ENCODE data around the gene NR1I2.

The NR1I2 gene

GRCh38 chr3:119781330-119782198 is at the start of gene NR1I2:
TSS of gene NR1I2 (plus strand) at chr3:119782101.
- Histone ChIP-seq H3K4me1 (ENCODE audit: insufficient read depth, low read length) (no peaks in the 10 kb centered on the region), H3K9ac (ENCODE audit: low read depth, low read length) (no peak within 1 kb of the TSS), H3K4me3 (ENCODE audit: low read length) (no peak within 1 kb of the TSS), H3K27ac (ENCODE audit: low read length) (no peak within 1 kb of the TSS), H3K9me3 (ENCODE audit: insufficient read depth, low read depth, low read length) (no peaks in the 10 kb centered on the region; the same call in 1 of the 2 replicates), H3K27me3 (ENCODE audit: insufficient read depth, low read length) (no peaks in the 10 kb centered on the region), H3K36me3 (ENCODE audit: insufficient read depth, low read depth, low read length) (no peaks in the 10 kb centered on the region)

- no peak overlapping the region for H3K27ac ChIP-seq (ENCODE audit: low read length)
- no peaks in the 10 kb centered on the region for H3K9me3 ChIP-seq (ENCODE audit: insufficient read depth, low read depth, low read length)
- no peaks in the 10 kb centered on the region for H3K27me3 ChIP-seq (ENCODE audit: insufficient read depth, low read length)
- H3K4me3 ChIP-seq (ENCODE audit: low read length), result no peak overlapping the region
- no peaks in the 10 kb centered on the region for H3K36me3 ChIP-seq (ENCODE audit: insufficient read depth, low read depth, low read length)
- no peak overlapping the region for H3K9ac ChIP-seq (ENCODE audit: low read depth, low read length)
- H3K4me1 ChIP-seq (ENCODE audit: insufficient read depth, low read length), result peaks cover 6% of the 10 kb centered on the region; the same call in 1 of the 2 replicates
Measured at GRCh38 chr3:119733812-119734211, 48.1 kb upstream of the NR1I2 start.

GRCh38 chr3:119738741-119739140 is 43.2 kb upstream of the NR1I2 start:
- no peaks in the 10 kb centered on the region for H3K4me1 ChIP-seq (ENCODE audit: insufficient read depth, low read length)
- H3K4me3 ChIP-seq (ENCODE audit: low read length), result no peak overlapping the region
- no peak overlapping the region for H3K9ac ChIP-seq (ENCODE audit: low read depth, low read length)
- no peaks in the 10 kb centered on the region for H3K36me3 ChIP-seq (ENCODE audit: insufficient read depth, low read depth, low read length)
- no peaks in the 10 kb centered on the region for H3K9me3 ChIP-seq (ENCODE audit: insufficient read depth, low read depth, low read length)
- no peak overlapping the region for H3K27ac ChIP-seq (ENCODE audit: low read length)
- no peaks in the 10 kb centered on the region for H3K27me3 ChIP-seq (ENCODE audit: insufficient read depth, low read length)

GRCh38 chr3:119741657-119742590 is 40.0 kb upstream of the NR1I2 start:
- Histone ChIP-seq H3K27ac (ENCODE audit: low read length) (no peak overlapping the region), H3K4me1 (ENCODE audit: insufficient read depth, low read length) (no peaks in the 10 kb centered on the region), H3K27me3 (ENCODE audit: insufficient read depth, low read length) (no peaks in the 10 kb centered on the region), H3K9ac (ENCODE audit: low read depth, low read length) (no peak overlapping the region), H3K9me3 (ENCODE audit: insufficient read depth, low read depth, low read length) (no peaks in the 10 kb centered on the region), H3K4me3 (ENCODE audit: low read length) (no peak overlapping the region), H3K36me3 (ENCODE audit: insufficient read depth, low read depth, low read length) (no peaks in the 10 kb centered on the region)

GRCh38 chr3:119743921-119744320 is 38.0 kb upstream of the NR1I2 start:
- Histone ChIP-seq H3K27ac (ENCODE audit: low read length) (no peak overlapping the region), H3K4me1 (ENCODE audit: insufficient read depth, low read length) (no peaks in the 10 kb centered on the region), H3K27me3 (ENCODE audit: insufficient read depth, low read length) (no peaks in the 10 kb centered on the region), H3K9me3 (ENCODE audit: insufficient read depth, low read depth, low read length) (no peaks in the 10 kb centered on the region), H3K9ac (ENCODE audit: low read depth, low read length) (no peak overlapping the region), H3K36me3 (ENCODE audit: insufficient read depth, low read depth, low read length) (no peaks in the 10 kb centered on the region), H3K4me3 (ENCODE audit: low read length) (no peak overlapping the region)

GRCh38 chr3:119745942-119746341 is 36.0 kb upstream of the NR1I2 start:
- Histone ChIP-seq H3K27me3 (ENCODE audit: insufficient read depth, low read length) (no peaks in the 10 kb centered on the region), H3K4me3 (ENCODE audit: low read length) (no peak overlapping the region), H3K4me1 (ENCODE audit: insufficient read depth, low read length) (no peaks in the 10 kb centered on the region), H3K36me3 (ENCODE audit: insufficient read depth, low read depth, low read length) (no peaks in the 10 kb centered on the region), H3K27ac (ENCODE audit: low read length) (no peak overlapping the region), H3K9ac (ENCODE audit: low read depth, low read length) (no peak overlapping the region), H3K9me3 (ENCODE audit: insufficient read depth, low read depth, low read length) (no peaks in the 10 kb centered on the region)

- no peak overlapping the region for H3K4me3 ChIP-seq (ENCODE audit: low read length)
- H3K27me3 ChIP-seq (ENCODE audit: insufficient read depth, low read length), result no peaks in the 10 kb centered on the region
- H3K9me3 ChIP-seq (ENCODE audit: insufficient read depth, low read depth, low read length), result no peaks in the 10 kb centered on the region
- H3K27ac ChIP-seq (ENCODE audit: low read length), result no peak overlapping the region
- no peaks in the 10 kb centered on the region for H3K36me3 ChIP-seq (ENCODE audit: insufficient read depth, low read depth, low read length)
- no peaks in the 10 kb centered on the region for H3K4me1 ChIP-seq (ENCODE audit: insufficient read depth, low read length)
- H3K9ac ChIP-seq (ENCODE audit: low read depth, low read length), result no peak overlapping the region
Measured at GRCh38 chr3:119746423-119746822, 35.5 kb upstream of the NR1I2 start.

- no peaks in the 10 kb centered on the region for H3K4me1 ChIP-seq (ENCODE audit: insufficient read depth, low read length)
Measured at GRCh38 chr3:119747357-119747756, 34.5 kb upstream of the NR1I2 start.

GRCh38 chr3:119748991-119749390 is 32.9 kb upstream of the NR1I2 start:
- H3K36me3 ChIP-seq (ENCODE audit: insufficient read depth, low read depth, low read length), result no peaks in the 10 kb centered on the region
- no peaks in the 10 kb centered on the region for H3K4me1 ChIP-seq (ENCODE audit: insufficient read depth, low read length)
- no peak overlapping the region for H3K9ac ChIP-seq (ENCODE audit: low read depth, low read length)
- no peak overlapping the region for H3K27ac ChIP-seq (ENCODE audit: low read length)
- no peak overlapping the region for H3K4me3 ChIP-seq (ENCODE audit: low read length)
- no peaks in the 10 kb centered on the region for H3K9me3 ChIP-seq (ENCODE audit: insufficient read depth, low read depth, low read length)
- H3K27me3 ChIP-seq (ENCODE audit: insufficient read depth, low read length), result no peaks in the 10 kb centered on the region

More at GRCh38 chr3:119747357-119747756, 34.5 kb upstream of the NR1I2 start:
- Histone ChIP-seq H3K36me3 (ENCODE audit: insufficient read depth, low read depth, low read length) (no peaks in the 10 kb centered on the region), H3K4me3 (ENCODE audit: low read length) (no peak overlapping the region), H3K9ac (ENCODE audit: low read depth, low read length) (no peak overlapping the region), H3K9me3 (ENCODE audit: insufficient read depth, low read depth, low read length) (no peaks in the 10 kb centered on the region), H3K27ac (ENCODE audit: low read length) (no peak overlapping the region), H3K27me3 (ENCODE audit: insufficient read depth, low read length) (no peaks in the 10 kb centered on the region)

- no peaks in the 10 kb centered on the region for H3K36me3 ChIP-seq (ENCODE audit: insufficient read depth, low read depth, low read length)
- peaks cover 8% of the 10 kb centered on the region; the same call in 1 of the 2 replicates for H3K9me3 ChIP-seq (ENCODE audit: insufficient read depth, low read depth, low read length)
- no peak overlapping the region for H3K27ac ChIP-seq (ENCODE audit: low read length)
- H3K4me3 ChIP-seq (ENCODE audit: low read length), result no peak overlapping the region
- H3K9ac ChIP-seq (ENCODE audit: low read depth, low read length), result no peak overlapping the region
- H3K4me1 ChIP-seq (ENCODE audit: insufficient read depth, low read length), result no peaks in the 10 kb centered on the region
- H3K27me3 ChIP-seq (ENCODE audit: insufficient read depth, low read length), result no peaks in the 10 kb centered on the region
Measured at GRCh38 chr3:119751423-119751822, 30.5 kb upstream of the NR1I2 start.

GRCh38 chr3:119759962-119760361 is 21.9 kb upstream of the NR1I2 start:
- H3K36me3 ChIP-seq (ENCODE audit: insufficient read depth, low read depth, low read length), result no peaks in the 10 kb centered on the region
- H3K9ac ChIP-seq (ENCODE audit: low read depth, low read length), result no peak overlapping the region
- no peaks in the 10 kb centered on the region for H3K4me1 ChIP-seq (ENCODE audit: insufficient read depth, low read length)
- H3K27me3 ChIP-seq (ENCODE audit: insufficient read depth, low read length), result no peaks in the 10 kb centered on the region
- no peak overlapping the region for H3K4me3 ChIP-seq (ENCODE audit: low read length)
- H3K27ac ChIP-seq (ENCODE audit: low read length), result no peak overlapping the region
- peaks cover 5% of the 10 kb centered on the region; the same call in 1 of the 2 replicates for H3K9me3 ChIP-seq (ENCODE audit: insufficient read depth, low read depth, low read length)

Measured in iPS-20b (cell line).